PC-9 (cell line): Measurements from ENCODE around the gene RIPOR1. TPM values are rescaled to one million over a fixed set of nuclear protein-coding genes. Genes with fewer than 3 reads are reported as not detected.

Experiments
- BruUV-seq: library from RNA; stranded (reverse); fragments of 400-500 nt; replicated peaks from 2 replicates; lab custom pipeline; 2021; lab: Mats Ljungman, UMichigan
- CTCF ChIA-PET: fragments of 300-600 bp; sonication (Branson Sonifier 250); formaldehyde crosslinking; loops from one replicate; lab custom pipeline; 2022; ENCODE audit warnings: antibody characterized with exemption; lab: Charles Lee
- POLR2A ChIA-PET: fragments of 300-600 bp; sonication (Branson Sonifier 250); formaldehyde crosslinking; loops from one replicate; lab custom pipeline; 2022; ENCODE audit warnings: antibody characterized with exemption; ENCODE audit not compliant: unreplicated experiment; lab: Charles Lee
- DNase-seq, 2 experiments: peaks; one replicate each; pipeline versions ENCODE4 v3.0.0 to v3.0.0-alpha.2; 2015 to 2022; ENCODE audit warnings: mixed read lengths in 1 of 2
- H2AFZ ChIP-seq: fragments of 200-600 bp; sonication (generic); 2 replicates; pipeline ENCODE4 v1.8.1; 2017; ENCODE audit warnings: antibody characterized with exemption
- H3F3A ChIP-seq: fragments of 200-600 bp; sonication (generic); 2 replicates; pipeline ENCODE4 v1.8.1; 2017; ENCODE audit warnings: antibody characterized with exemption, mild to moderate bottlenecking, low read depth; ENCODE audit not compliant: insufficient read depth
- H3K27ac ChIP-seq: fragments of 200-600 bp; sonication (generic); 2 replicates; pipeline ENCODE4 v1.6.1; 2016; ENCODE audit warnings: mixed run types
- H3K27me3 ChIP-seq: fragments of 200-600 bp; sonication (generic); 2 replicates; pipeline ENCODE4 v1.6.1; 2016; ENCODE audit warnings: low read depth, mixed run types; ENCODE audit not compliant: insufficient read depth
- H3K36me3 ChIP-seq: fragments of 200-600 bp; sonication (generic); 2 replicates; pipeline ENCODE4 v1.6.1; 2016; ENCODE audit warnings: low read depth, mixed run types
- H3K4me1 ChIP-seq: fragments of 200-600 bp; sonication (generic); replicated peaks from 2 replicates; pipeline ENCODE4 v1.6.1; 2016; ENCODE audit warnings: mixed run types; ENCODE audit not compliant: insufficient read depth
- H3K4me2 ChIP-seq: fragments of 200-600 bp; sonication (generic); 2 replicates; pipeline ENCODE4 v1.6.1; 2017; ENCODE audit warnings: mixed run types
- H3K4me3 ChIP-seq: fragments of 200-600 bp; sonication (generic); 2 replicates; pipeline ENCODE4 v1.6.1; 2016; ENCODE audit warnings: mixed run types
- H3K79me2 ChIP-seq: fragments of 200-600 bp; sonication (generic); 2 replicates; pipeline ENCODE4 v1.6.1; 2017; ENCODE audit warnings: low read depth, mixed run types
- H3K9me2 ChIP-seq: fragments of 200-600 bp; sonication (generic); 2 replicates; pipeline ENCODE4 v1.8.1; 2017; ENCODE audit warnings: mild to moderate bottlenecking; ENCODE audit not compliant: insufficient read depth
- H3K9me3 ChIP-seq: fragments of 200-600 bp; sonication (generic); 2 replicates; pipeline ENCODE4 v1.8.1; 2016; ENCODE audit warnings: low read depth; ENCODE audit not compliant: insufficient read depth
- H4K20me1 ChIP-seq: fragments of 200-600 bp; sonication (generic); 2 replicates; pipeline ENCODE4 v1.8.1; 2017; ENCODE audit not compliant: insufficient read depth
- EZH2 ChIP-seq: fragments of 200-600 bp; sonication (generic); IDR thresholded peaks from 2 replicates; pipeline ENCODE4 v1.8.0; 2017; ENCODE audit warnings: antibody characterized with exemption, low read depth
- intact Hi-C: fragments of 100-400 bp; cut with micrococcal nuclease; formaldehyde crosslinking; loops from one replicate; pipeline ENCODE4 v1.10.0; 2022; ENCODE audit not compliant: unreplicated experiment
- total RNA-seq: library from RNA; stranded (reverse); gene quantifications from 2 replicates; pipeline ENCODE4 v1.2.3, GENCODE V29; 2021
- TF ChIP-seq, protein P1 (sequence below): fragments of 200-600 bp; sonication (generic); conservative IDR thresholded peaks from 2 replicates; pipeline ENCODE4 v1.6.1; 2017; ENCODE audit warnings: mixed run types, antibody characterized with exemption, mild to moderate bottlenecking, moderate library complexity

RIPOR1 gene
- total RNA-seq, 1 experiment from 2014 or later = 76.7 TPM

DNA sequence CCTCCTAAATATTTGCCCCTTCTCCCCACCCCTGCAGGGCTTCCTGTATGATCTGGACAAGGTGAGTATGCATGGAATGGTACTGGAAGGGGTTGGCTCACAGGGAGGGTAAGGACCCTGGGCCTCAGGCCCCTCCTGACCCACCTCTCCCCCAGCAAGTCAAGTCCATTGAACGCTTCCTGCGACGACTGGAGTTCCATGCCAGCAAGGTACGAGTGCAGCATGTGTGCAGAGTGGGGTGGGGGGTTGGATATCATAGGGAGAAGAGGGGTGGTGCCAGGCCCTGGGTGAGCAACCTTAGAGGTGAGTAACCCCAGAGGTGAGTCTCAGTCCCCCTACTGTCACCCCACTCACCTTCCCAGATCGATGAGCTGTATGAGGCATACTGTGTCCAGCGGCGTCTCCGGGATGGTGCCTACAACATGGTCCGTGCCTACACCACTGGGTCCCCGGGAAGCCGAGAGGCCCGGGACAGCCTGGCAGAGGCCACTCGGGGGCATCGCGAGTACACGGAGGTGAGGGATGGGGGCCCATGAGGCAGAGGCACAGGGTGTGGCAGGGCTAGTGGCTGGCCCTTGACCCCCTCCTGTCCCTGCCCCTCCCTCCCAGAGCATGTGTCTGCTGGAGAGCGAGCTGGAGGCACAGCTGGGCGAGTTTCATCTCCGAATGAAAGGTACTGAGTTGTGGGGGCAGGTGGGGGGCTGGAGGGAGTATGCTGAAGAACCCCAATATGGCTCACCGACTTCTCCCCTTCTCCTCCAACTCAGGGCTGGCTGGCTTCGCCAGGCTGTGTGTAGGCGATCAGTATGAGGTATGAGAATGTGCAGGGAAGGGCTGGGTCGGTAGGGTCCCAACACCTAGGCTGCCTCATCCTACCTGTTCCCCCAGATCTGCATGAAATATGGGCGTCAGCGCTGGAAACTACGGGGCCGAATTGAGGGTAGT, 11.3 kb downstream of the RIPOR1 start:
- intact Hi-C loops = no loop called here
- DNase-seq = no peak
- peaks cover 6% of the 10 kb centered on the region; the same call in 1 of the 2 replicates for H3K79me2 ChIP-seq
- ChIA-PET CTCF (interaction anchor here (0.6 kb wide), 1 partner anchor 493 kb away, joined by 4 read pairs; no protein-coding TSS in a partner anchor), POLR2A (no interaction called here)
- 0 out of 2 replicates have a peak, but pooled peaks cover 2% of the 10 kb centered on the region for H4K20me1 ChIP-seq
- H3K4me1 ChIP-seq = no peaks in the 10 kb centered on the region
- H2AFZ ChIP-seq = no peak overlapping the region
- H3K4me2 ChIP-seq = no peak overlapping the region
- no peak for TF ChIP-seq EZH2
- TF ChIP-seq, protein P1, sequence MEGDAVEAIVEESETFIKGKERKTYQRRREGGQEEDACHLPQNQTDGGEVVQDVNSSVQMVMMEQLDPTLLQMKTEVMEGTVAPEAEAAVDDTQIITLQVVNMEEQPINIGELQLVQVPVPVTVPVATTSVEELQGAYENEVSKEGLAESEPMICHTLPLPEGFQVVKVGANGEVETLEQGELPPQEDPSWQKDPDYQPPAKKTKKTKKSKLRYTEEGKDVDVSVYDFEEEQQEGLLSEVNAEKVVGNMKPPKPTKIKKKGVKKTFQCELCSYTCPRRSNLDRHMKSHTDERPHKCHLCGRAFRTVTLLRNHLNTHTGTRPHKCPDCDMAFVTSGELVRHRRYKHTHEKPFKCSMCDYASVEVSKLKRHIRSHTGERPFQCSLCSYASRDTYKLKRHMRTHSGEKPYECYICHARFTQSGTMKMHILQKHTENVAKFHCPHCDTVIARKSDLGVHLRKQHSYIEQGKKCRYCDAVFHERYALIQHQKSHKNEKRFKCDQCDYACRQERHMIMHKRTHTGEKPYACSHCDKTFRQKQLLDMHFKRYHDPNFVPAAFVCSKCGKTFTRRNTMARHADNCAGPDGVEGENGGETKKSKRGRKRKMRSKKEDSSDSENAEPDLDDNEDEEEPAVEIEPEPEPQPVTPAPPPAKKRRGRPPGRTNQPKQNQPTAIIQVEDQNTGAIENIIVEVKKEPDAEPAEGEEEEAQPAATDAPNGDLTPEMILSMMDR = no peak
- no peak overlapping the region for H3K4me3 ChIP-seq
- no TSS peak for BruUV-seq
- no peaks in the 10 kb centered on the region for H3K36me3 ChIP-seq
- H3K9me3 ChIP-seq = no peaks in the 10 kb centered on the region
- H3K27me3 ChIP-seq = no peaks in the 10 kb centered on the region
- H3K9me2 ChIP-seq = no peaks in the 10 kb centered on the region
- no peak overlapping the region for H3K27ac ChIP-seq
- peaks cover 10% of the 10 kb centered on the region; the same call in 1 of the 2 replicates for H3F3A ChIP-seq

DNA sequence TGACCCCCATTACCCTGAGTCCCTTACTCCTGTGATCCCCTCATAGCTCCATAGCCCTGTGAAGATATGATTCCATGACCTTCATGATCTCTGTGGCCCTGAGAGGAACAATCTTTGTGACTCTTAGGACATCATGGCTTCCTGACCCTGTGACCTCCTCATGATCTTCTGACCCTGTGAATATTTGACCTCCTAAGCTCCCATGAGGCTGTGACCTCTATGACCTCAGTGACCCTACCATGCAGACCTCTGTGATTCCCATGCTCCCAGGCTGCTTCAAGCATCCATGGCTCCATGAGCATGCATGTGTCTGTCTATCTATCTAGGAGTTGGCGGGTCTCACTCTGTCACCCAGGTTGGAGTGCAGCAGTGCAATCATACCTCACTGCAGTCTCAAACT, 12.1 kb downstream of the RIPOR1 start:
- Histone ChIP-seq H3F3A (peaks cover 10% of the 10 kb centered on the region; the same call in 1 of the 2 replicates), H3K4me3 (no peak overlapping the region), H3K4me2 (no peak overlapping the region), H3K9me3 (no peaks in the 10 kb centered on the region), H3K9me2 (no peaks in the 10 kb centered on the region), H3K36me3 (no peaks in the 10 kb centered on the region), H2AFZ (no peak overlapping the region), H4K20me1 (0 out of 2 replicates have a peak, but pooled peaks cover 2% of the 10 kb centered on the region), H3K79me2 (peaks cover 6% of the 10 kb centered on the region; the same call in 1 of the 2 replicates), H3K4me1 (no peaks in the 10 kb centered on the region), H3K27ac (no peak overlapping the region), H3K27me3 (no peaks in the 10 kb centered on the region)
- DNase-seq = no peak
- no TSS peak for BruUV-seq
- POLR2A ChIA-PET = no interaction called here
- intact Hi-C loops = no loop called here
- CTCF ChIA-PET = no interaction called here
- no peak for TF ChIP-seq EZH2
- TF ChIP-seq, protein P1 = no peak

DNA sequence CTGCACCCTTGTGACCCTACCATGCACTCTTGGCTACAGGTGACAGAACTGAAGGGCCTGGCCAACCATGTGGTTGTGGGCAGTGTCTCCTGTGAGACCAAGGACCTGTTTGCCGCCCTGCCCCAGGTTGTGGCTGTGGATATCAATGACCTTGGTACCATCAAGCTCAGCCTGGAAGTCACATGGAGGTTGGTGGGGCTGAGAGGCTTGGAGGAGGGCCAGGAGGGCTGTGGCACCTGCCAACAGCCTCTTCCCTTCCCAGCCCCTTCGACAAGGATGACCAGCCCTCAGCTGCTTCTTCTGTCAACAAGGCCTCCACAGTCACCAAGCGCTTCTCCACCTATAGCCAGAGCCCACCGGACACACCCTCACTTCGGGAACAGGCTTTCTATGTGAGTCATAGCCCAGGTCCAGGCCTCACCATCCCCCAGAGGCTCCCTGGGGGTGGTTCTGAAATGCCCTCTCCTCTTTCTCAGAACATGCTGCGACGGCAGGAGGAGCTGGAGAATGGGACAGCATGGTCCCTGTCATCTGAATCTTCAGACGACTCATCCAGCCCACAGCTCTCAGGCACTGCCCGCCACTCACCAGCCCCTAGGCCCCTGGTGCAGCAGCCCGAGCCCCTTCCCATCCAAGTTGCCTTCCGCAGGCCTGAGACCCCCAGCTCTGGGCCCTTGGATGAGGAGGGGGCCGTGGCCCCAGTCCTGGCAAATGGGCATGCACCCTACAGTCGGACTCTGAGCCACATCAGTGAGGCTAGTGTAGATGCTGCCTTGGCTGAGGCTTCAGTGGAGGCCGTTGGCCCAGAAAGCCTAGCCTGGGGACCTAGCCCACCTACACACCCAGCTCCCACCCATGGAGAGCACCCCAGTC, 13.0 kb downstream of the RIPOR1 start:
- peak in 1 of 2 experiments; percentile 37 for DNase-seq
- Histone ChIP-seq H3K27me3 (no peaks in the 10 kb centered on the region), H3K79me2 (peaks cover 6% of the 10 kb centered on the region; the same call in 1 of the 2 replicates), H3K4me1 (no peaks in the 10 kb centered on the region), H2AFZ (no peak overlapping the region), H3K4me3 (no peak overlapping the region), H3K36me3 (no peaks in the 10 kb centered on the region), H3F3A (peaks cover 10% of the 10 kb centered on the region; the same call in 1 of the 2 replicates), H3K9me3 (no peaks in the 10 kb centered on the region), H3K9me2 (no peaks in the 10 kb centered on the region), H3K4me2 (no peak overlapping the region), H3K27ac (no peak overlapping the region), H4K20me1 (0 out of 2 replicates have a peak, but pooled peaks cover 2% of the 10 kb centered on the region)
- BruUV-seq = no TSS peak
- CTCF ChIA-PET = interaction anchor here (0.6 kb wide), 1 partner anchor 16 kb away, joined by 3 read pairs; no protein-coding TSS in a partner anchor
- POLR2A ChIA-PET = no interaction called here
- TF ChIP-seq, protein P1 = no peak
- intact Hi-C loops = no loop called here
